ENCODE data around the gene B3GLCT. TPM values are rescaled to one million over a fixed set of nuclear protein-coding genes. Genes with fewer than 3 reads are reported as not detected.

B3GLCT gene
- total and polyA plus RNA-seq, 2 experiments from 2014 or later = 5.7 to 10.8 TPM

GRCh38 chr13:31278869-31279268 is 79.1 kb downstream of the B3GLCT start:
- no peaks in the 10 kb centered on the region for H3K4me1 ChIP-seq (ENCODE audit: insufficient read depth)
- TF ChIP-seq CTCF (IDR thresholded peaks at IDR 0.05; ENCODE audit: poor library complexity) = no peak
- TF ChIP-seq EZH2phosphoT487 (IDR thresholded peaks at IDR 0.05; ENCODE audit: low read depth, severe bottlenecking, unreplicated experiment) = no peak
- TF ChIP-seq EZH2 (IDR thresholded peaks at IDR 0.05; ENCODE audit: borderline replicate concordance) = no peak
- H3K79me2 ChIP-seq = no peaks in the 10 kb centered on the region
- H3K27me3 ChIP-seq = no peaks in the 10 kb centered on the region
- H3K4me3 ChIP-seq = no peak overlapping the region
- H3K36me3 ChIP-seq (replicated peaks; ENCODE audit: insufficient read depth, low read depth) = no peaks in the 10 kb centered on the region
- peaks cover 3% of the 10 kb centered on the region for H3K9me3 ChIP-seq (ENCODE audit: low read depth)
- WGBS (ENCODE audit: low lambda C conversion rate, missing lambda C conversion rate) = 100% methylated on average over 1 of the region's 1 CpG
- H2AFZ ChIP-seq = no peak overlapping the region
- no peak overlapping the region for H3K27ac ChIP-seq
- no peaks in the 10 kb centered on the region for H3K9me2 ChIP-seq (replicated peaks; ENCODE audit: insufficient read depth)
- no peak overlapping the region for H3K4me2 ChIP-seq
- H4K20me1 ChIP-seq (ENCODE audit: insufficient read depth, poor library complexity, severe bottlenecking) = no peaks in the 10 kb centered on the region
- DNase-seq (ENCODE audit: low spot score) = no peak

GRCh38 chr13:31282741-31283455 is 83.1 kb downstream of the B3GLCT start:
- TF ChIP-seq EZH2phosphoT487 (IDR thresholded peaks at IDR 0.05; ENCODE audit: low read depth, severe bottlenecking, unreplicated experiment) = no peak
- no peak for TF ChIP-seq CTCF (IDR thresholded peaks at IDR 0.05; ENCODE audit: poor library complexity)
- TF ChIP-seq EZH2 (IDR thresholded peaks at IDR 0.05; ENCODE audit: borderline replicate concordance) = no peak

GRCh38 chr13:31286930-31287329 is 87.2 kb downstream of the B3GLCT start:
- Histone ChIP-seq H4K20me1 (ENCODE audit: insufficient read depth, poor library complexity, severe bottlenecking) (no peaks in the 10 kb centered on the region), H3K4me3 (no peak overlapping the region), H3K9me3 (ENCODE audit: low read depth) (peaks cover 7% of the 10 kb centered on the region), H3K4me1 (ENCODE audit: insufficient read depth) (no peaks in the 10 kb centered on the region), H3K9me2 (replicated peaks; ENCODE audit: insufficient read depth) (no peaks in the 10 kb centered on the region), H3K27ac (no peak overlapping the region), H3K4me2 (no peak overlapping the region), H3K27me3 (no peaks in the 10 kb centered on the region), H2AFZ (no peak overlapping the region), H3K36me3 (replicated peaks; ENCODE audit: insufficient read depth, low read depth) (no peaks in the 10 kb centered on the region), H3K79me2 (no peaks in the 10 kb centered on the region)
- no peak for DNase-seq (ENCODE audit: low spot score)
- no peak for TF ChIP-seq EZH2phosphoT487 (IDR thresholded peaks at IDR 0.05; ENCODE audit: low read depth, severe bottlenecking, unreplicated experiment)
- no peak for TF ChIP-seq CTCF (IDR thresholded peaks at IDR 0.05; ENCODE audit: poor library complexity)
- no peak for TF ChIP-seq EZH2 (IDR thresholded peaks at IDR 0.05; ENCODE audit: borderline replicate concordance)
- 90% methylated on average over 2 of the region's 2 CpGs for WGBS (ENCODE audit: low lambda C conversion rate, missing lambda C conversion rate)

More at GRCh38 chr13:31282741-31283455, 83.1 kb downstream of the B3GLCT start:
- no peaks in the 10 kb centered on the region for H3K4me1 ChIP-seq (ENCODE audit: insufficient read depth)
- H3K4me2 ChIP-seq = no peak overlapping the region
- H3K27ac ChIP-seq = no peak overlapping the region
- H4K20me1 ChIP-seq (ENCODE audit: insufficient read depth, poor library complexity, severe bottlenecking) = no peaks in the 10 kb centered on the region
- H2AFZ ChIP-seq = no peak overlapping the region
- peaks cover 3% of the 10 kb centered on the region for H3K9me3 ChIP-seq (ENCODE audit: low read depth)
- 96% methylated on average over 3 of the region's 3 CpGs for WGBS (ENCODE audit: low lambda C conversion rate, missing lambda C conversion rate)
- DNase-seq (ENCODE audit: low spot score) = no peak
- no peaks in the 10 kb centered on the region for H3K27me3 ChIP-seq
- H3K9me2 ChIP-seq (replicated peaks; ENCODE audit: insufficient read depth) = no peaks in the 10 kb centered on the region
- H3K4me3 ChIP-seq = no peak overlapping the region
- H3K36me3 ChIP-seq (replicated peaks; ENCODE audit: insufficient read depth, low read depth) = no peaks in the 10 kb centered on the region
- no peaks in the 10 kb centered on the region for H3K79me2 ChIP-seq

Measured in hepatocyte (in vitro differentiated cells).